HepG2 (cell line): ENCODE data around the gene TAF8. TPM values are rescaled to one million over a fixed set of nuclear protein-coding genes. Genes with fewer than 3 reads are reported as not detected.

Experiments used
- CEBPB ChIP-seq: IDR thresholded peaks from 2 replicates; pipeline ENCODE4 v1.6.1; 2011; ENCODE audit warnings: low read depth, low read length, improper control_type of control experiment, borderline replicate concordance
- DDIT3 ChIP-seq: sonication (generic); formaldehyde crosslinking; IDR thresholded peaks from 2 replicates; pipeline ENCODE4 v1.4.0; 2020; ENCODE audit warnings: mild to moderate bottlenecking, missing genetic modification reagents
- ELF3 ChIP-seq: IDR thresholded peaks from 2 replicates; pipeline ENCODE4 v1.6.1; 2016; ENCODE audit warnings: missing genetic modification reagents, missing compliant biosample characterization
- FOSL1 ChIP-seq: sonication (generic); formaldehyde crosslinking; IDR thresholded peaks from 2 replicates; pipeline ENCODE4 v1.9.0; 2021; ENCODE audit warnings: missing genetic modification reagents, borderline replicate concordance
- JUN ChIP-seq: sonication (generic); formaldehyde crosslinking; IDR thresholded peaks from 2 replicates; pipeline ENCODE4 v1.4.0; 2020; ENCODE audit warnings: mild to moderate bottlenecking, missing genetic modification reagents
- KDM5B ChIP-seq: sonication (generic); formaldehyde crosslinking; IDR thresholded peaks from 2 replicates; pipeline ENCODE4 v1.4.0; 2020; ENCODE audit warnings: missing genetic modification reagents, mild to moderate bottlenecking, borderline replicate concordance
- KMT2B ChIP-seq: IDR thresholded peaks from 2 replicates; pipeline ENCODE4 v1.6.1; 2016; ENCODE audit warnings: missing genetic modification reagents, missing compliant biosample characterization
- NFATC3 ChIP-seq: sonication (generic); formaldehyde crosslinking; IDR thresholded peaks from 2 replicates; pipeline ENCODE4 v1.5.1; 2020; ENCODE audit warnings: mild to moderate bottlenecking, missing genetic modification reagents
- NPAS2 ChIP-seq: sonication (generic); formaldehyde crosslinking; IDR thresholded peaks from 2 replicates; pipeline ENCODE4 v1.8.0; 2022; ENCODE audit warnings: mild to moderate bottlenecking, missing genetic modification reagents, borderline replicate concordance
- PCBP2 ChIP-seq: fragments of 200-400 bp; formaldehyde crosslinking; optimal IDR thresholded peaks from 2 replicates; pipeline ENCODE3; 2018; ENCODE audit warnings: low read length, low read depth; ENCODE audit not compliant: poor library complexity, severe bottlenecking
- SNAPC2 ChIP-seq: sonication (generic); formaldehyde crosslinking; IDR thresholded peaks from 2 replicates; pipeline ENCODE4 v1.8.1; 2022; ENCODE audit warnings: mild to moderate bottlenecking, missing genetic modification reagents
- ZFYVE20 ChIP-seq: sonication (generic); formaldehyde crosslinking; IDR thresholded peaks from 2 replicates; pipeline ENCODE4 v1.8.0; 2023; ENCODE audit warnings: low read depth, mild to moderate bottlenecking, moderate library complexity, missing genetic modification reagents, borderline replicate concordance
- ZKSCAN1 ChIP-seq: fragments of 150-350 bp; IDR thresholded peaks from 2 replicates; pipeline ENCODE4 v1.6.1; 2014; ENCODE audit warnings: low read length
- ZNF274 ChIP-seq: sonication (generic); formaldehyde crosslinking; IDR thresholded peaks from 2 replicates; pipeline ENCODE4 v1.5.1; 2020; ENCODE audit warnings: mild to moderate bottlenecking, missing genetic modification reagents
- ZNF446 ChIP-seq: sonication (generic); formaldehyde crosslinking; IDR thresholded peaks from 2 replicates; pipeline ENCODE4 v1.5.0; 2020; ENCODE audit warnings: mild to moderate bottlenecking, missing genetic modification reagents
- ZNF567 ChIP-seq: sonication (generic); formaldehyde crosslinking; IDR thresholded peaks from 2 replicates; pipeline ENCODE4 v1.8.1; 2023; ENCODE audit warnings: mild to moderate bottlenecking, missing genetic modification reagents, borderline replicate concordance
- ZNF776 ChIP-seq: sonication (generic); formaldehyde crosslinking; IDR thresholded peaks from 2 replicates; pipeline ENCODE4 v1.4.0; 2020; ENCODE audit warnings: mild to moderate bottlenecking, missing genetic modification reagents
- ZZZ3 ChIP-seq: sonication (generic); formaldehyde crosslinking; IDR thresholded peaks from 2 replicates; pipeline ENCODE4 v1.4.0; 2020; ENCODE audit warnings: missing genetic modification reagents, mild to moderate bottlenecking, borderline replicate concordance
- polyA plus RNA-seq, 8 experiments: library from polyadenylated mRNA; depleted of rRNA in 3 of 8; stranded (reverse) in 7 of 8; unstranded in 1 of 8; fragments of >200 nt; fragmentation: Illumina TruSeq in 4 of 8; extraction: Trizol in 4 of 8; gene quantifications; 2 replicates each; pipeline versions ENCODE4 v1.2.1 to v1.2.3, GENCODE V29; 2011 to 2016; ENCODE audit warnings: low read depth in 4 of 8, missing spikeins in 1 of 8, mixed read lengths in 1 of 8; ENCODE audit not compliant: insufficient read depth in 1 of 8
- total RNA-seq, 5 experiments: library from RNA; depleted of rRNA; stranded (reverse); fragments of >200 nt; fragmentation: Illumina TruSeq; extraction: Trizol; gene quantifications; 2 replicates each; pipeline ENCODE4 v1.2.3, GENCODE V29; 2016; ENCODE audit warnings: low read depth in 1 of 5
- TF ChIP-seq, protein P1 (sequence below): sonication (generic); formaldehyde crosslinking; IDR thresholded peaks from 2 replicates; pipeline ENCODE4 v1.5.1; 2020; ENCODE audit warnings: missing genetic modification reagents, mild to moderate bottlenecking, borderline replicate concordance
- TF ChIP-seq, protein P2 (sequence below): sonication (generic); formaldehyde crosslinking; IDR thresholded peaks from 2 replicates; pipeline ENCODE4 v1.4.0; 2020; ENCODE audit warnings: missing genetic modification reagents
- TF ChIP-seq, protein P3 (sequence below): IDR thresholded peaks from 2 replicates; pipeline ENCODE4 v1.6.1; 2016; ENCODE audit warnings: mild to moderate bottlenecking
- TF ChIP-seq, protein P4 (sequence below): sonication (generic); formaldehyde crosslinking; IDR thresholded peaks from 2 replicates; pipeline ENCODE4 v1.4.0; 2020; ENCODE audit warnings: missing genetic modification reagents, borderline replicate concordance

The TAF8 gene
- total and polyA plus RNA-seq, 2 of the 13 experiments (the other 11 are each of a cell fraction or from before 2014, with no cell fraction given): 25.2 to 25.8 TPM

GRCh38 chr6:42136508-42137193 lies 86.3 kb downstream of the TAF8 start (continued):
- TF ChIP-seq, protein P1, sequence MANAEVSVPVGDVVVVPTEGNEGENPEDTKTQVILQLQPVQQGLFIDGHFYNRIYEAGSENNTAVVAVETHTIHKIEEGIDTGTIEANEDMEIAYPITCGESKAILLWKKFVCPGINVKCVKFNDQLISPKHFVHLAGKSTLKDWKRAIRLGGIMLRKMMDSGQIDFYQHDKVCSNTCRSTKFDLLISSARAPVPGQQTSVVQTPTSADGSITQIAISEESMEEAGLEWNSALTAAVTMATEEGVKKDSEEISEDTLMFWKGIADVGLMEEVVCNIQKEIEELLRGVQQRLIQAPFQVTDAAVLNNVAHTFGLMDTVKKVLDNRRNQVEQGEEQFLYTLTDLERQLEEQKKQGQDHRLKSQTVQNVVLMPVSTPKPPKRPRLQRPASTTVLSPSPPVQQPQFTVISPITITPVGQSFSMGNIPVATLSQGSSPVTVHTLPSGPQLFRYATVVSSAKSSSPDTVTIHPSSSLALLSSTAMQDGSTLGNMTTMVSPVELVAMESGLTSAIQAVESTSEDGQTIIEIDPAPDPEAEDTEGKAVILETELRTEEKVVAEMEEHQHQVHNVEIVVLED: no peak
- TF ChIP-seq ZNF446 (CRISPR knock-in tag): no peak
- TF ChIP-seq, protein P2, sequence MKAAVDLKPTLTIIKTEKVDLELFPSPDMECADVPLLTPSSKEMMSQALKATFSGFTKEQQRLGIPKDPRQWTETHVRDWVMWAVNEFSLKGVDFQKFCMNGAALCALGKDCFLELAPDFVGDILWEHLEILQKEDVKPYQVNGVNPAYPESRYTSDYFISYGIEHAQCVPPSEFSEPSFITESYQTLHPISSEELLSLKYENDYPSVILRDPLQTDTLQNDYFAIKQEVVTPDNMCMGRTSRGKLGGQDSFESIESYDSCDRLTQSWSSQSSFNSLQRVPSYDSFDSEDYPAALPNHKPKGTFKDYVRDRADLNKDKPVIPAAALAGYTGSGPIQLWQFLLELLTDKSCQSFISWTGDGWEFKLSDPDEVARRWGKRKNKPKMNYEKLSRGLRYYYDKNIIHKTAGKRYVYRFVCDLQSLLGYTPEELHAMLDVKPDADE (CRISPR knock-in tag): no peak
- TF ChIP-seq FOSL1 (CRISPR knock-in tag): peak; percentile 55; the same call in 1 of the 2 replicates
- no peak for TF ChIP-seq ZNF567 (CRISPR knock-in tag)
- no peak for TF ChIP-seq NPAS2 (CRISPR knock-in tag)
- TF ChIP-seq ZNF776 (CRISPR knock-in tag): no peak
- TF ChIP-seq SNAPC2 (CRISPR knock-in tag): 0 out of 2 replicates have a peak, but pooled peaks have one; percentile 38
- no peak for TF ChIP-seq ZKSCAN1
- TF ChIP-seq ZZZ3 (CRISPR knock-in tag): no peak
- no peak for TF ChIP-seq ZNF274 (CRISPR knock-in tag)
- peak; percentile 56; the same call in 1 of the 2 replicates for TF ChIP-seq JUN (CRISPR knock-in tag)
- TF ChIP-seq, protein P3, sequence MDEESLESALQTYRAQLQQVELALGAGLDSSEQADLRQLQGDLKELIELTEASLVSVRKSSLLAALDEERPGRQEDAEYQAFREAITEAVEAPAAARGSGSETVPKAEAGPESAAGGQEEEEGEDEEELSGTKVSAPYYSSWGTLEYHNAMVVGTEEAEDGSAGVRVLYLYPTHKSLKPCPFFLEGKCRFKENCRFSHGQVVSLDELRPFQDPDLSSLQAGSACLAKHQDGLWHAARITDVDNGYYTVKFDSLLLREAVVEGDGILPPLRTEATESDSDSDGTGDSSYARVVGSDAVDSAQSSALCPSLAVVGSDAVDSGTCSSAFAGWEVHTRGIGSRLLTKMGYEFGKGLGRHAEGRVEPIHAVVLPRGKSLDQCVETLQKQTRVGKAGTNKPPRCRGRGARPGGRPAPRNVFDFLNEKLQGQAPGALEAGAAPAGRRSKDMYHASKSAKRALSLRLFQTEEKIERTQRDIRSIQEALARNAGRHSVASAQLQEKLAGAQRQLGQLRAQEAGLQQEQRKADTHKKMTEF (CRISPR knock-in tag): peak; percentile 48; the same call in 1 of the 2 replicates
- TF ChIP-seq PCBP2: no peak
- peak; percentile 41; the same call in 1 of the 2 replicates for TF ChIP-seq ELF3 (CRISPR knock-in tag)
- TF ChIP-seq ZFYVE20 (CRISPR knock-in tag): no peak
- no peak for TF ChIP-seq KMT2B (CRISPR knock-in tag)
- TF ChIP-seq NFATC3: no peak
- TF ChIP-seq KDM5B (CRISPR knock-in tag): peak; percentile 71; the same call in 1 of the 2 replicates
- no peak for TF ChIP-seq DDIT3 (CRISPR knock-in tag)
- TF ChIP-seq CEBPB: no peak
- TF ChIP-seq, protein P4, sequence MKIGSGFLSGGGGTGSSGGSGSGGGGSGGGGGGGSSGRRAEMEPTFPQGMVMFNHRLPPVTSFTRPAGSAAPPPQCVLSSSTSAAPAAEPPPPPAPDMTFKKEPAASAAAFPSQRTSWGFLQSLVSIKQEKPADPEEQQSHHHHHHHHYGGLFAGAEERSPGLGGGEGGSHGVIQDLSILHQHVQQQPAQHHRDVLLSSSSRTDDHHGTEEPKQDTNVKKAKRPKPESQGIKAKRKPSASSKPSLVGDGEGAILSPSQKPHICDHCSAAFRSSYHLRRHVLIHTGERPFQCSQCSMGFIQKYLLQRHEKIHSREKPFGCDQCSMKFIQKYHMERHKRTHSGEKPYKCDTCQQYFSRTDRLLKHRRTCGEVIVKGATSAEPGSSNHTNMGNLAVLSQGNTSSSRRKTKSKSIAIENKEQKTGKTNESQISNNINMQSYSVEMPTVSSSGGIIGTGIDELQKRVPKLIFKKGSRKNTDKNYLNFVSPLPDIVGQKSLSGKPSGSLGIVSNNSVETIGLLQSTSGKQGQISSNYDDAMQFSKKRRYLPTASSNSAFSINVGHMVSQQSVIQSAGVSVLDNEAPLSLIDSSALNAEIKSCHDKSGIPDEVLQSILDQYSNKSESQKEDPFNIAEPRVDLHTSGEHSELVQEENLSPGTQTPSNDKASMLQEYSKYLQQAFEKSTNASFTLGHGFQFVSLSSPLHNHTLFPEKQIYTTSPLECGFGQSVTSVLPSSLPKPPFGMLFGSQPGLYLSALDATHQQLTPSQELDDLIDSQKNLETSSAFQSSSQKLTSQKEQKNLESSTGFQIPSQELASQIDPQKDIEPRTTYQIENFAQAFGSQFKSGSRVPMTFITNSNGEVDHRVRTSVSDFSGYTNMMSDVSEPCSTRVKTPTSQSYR (CRISPR knock-in tag): peak; percentile 39; the same call in 1 of the 2 replicates
